SIG-M5 treated with dmso at 0.1 percent for 504 hours (cell line): Measurements from ENCODE around the gene HSPG2.

Experiments
- DNase-seq: peaks from one replicate; lab custom pipeline; 2025; ENCODE audit not compliant: unreplicated experiment; lab: John Stamatoyannopoulos, UW

The HSPG2 gene

DNA sequence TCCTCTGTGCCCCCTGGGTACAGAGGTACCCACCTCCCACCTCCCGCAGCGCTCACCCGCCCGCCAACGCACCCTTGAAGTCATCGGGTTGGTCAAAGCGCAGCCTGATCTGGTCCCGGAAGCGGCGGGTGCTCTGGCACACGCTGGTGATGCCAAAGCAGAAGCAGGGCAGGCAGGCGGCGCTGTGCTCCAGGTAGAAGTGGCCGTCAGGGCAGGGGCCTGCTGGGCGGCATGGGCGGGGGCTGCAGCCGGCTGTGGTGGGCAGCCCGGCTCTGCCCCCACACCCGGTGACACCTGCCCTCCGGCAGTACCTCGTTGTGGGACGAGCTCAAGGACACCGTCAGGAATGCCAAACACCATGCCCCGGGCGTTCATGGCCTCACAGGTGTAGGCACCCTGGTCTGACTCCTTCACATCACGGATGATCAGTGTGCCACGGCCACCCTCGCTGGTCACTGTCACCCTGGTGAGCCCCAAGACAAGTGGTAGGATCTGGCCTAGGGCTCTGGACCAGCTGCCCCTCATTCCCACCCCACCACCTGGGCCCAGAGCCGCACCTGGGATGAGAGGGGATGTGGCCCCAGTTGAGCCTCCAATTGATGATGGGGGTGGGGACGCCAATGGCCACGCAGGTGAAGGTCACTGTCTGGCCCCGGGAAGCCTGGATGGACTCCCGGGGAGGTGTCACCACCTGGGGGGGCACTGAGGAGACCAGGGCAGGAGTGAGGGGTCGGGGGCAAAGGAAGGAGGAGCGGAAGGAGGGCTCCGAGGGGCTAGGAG lies 52.5 kb downstream of the HSPG2 start:
- DNase-seq = no peak

DNA sequence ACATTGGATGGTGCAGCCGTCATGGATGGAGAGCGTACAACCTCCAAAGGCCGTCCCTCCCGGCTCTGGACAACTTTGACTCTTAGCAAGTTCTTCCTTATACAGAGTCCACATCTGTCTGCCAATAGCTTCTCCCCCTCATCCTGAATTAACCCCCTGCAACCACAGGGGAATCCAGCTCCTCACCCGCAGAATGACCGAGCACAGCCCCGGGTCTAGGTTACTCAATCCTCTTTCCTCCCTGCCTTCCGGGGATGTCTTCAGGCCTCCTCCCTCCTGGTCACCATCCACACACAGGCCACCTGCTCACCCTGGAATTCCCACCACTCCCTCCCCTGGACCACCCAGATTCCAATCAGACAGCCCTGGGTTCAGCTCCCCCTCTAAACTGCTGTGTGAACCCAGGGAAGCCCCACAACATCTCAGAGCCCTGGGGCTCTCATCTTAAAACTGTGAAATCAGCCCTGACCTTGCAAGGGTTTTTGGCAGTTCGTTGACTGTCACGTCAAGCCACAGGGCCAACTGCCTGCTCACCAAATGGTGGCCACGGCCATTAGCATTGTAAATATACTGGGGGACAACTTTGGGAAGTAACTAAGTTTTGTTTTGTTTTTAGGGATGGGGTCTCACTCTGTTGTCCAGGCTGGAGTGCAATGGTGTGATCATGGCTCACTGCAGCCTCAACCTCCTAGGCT lies 54.2 kb downstream of the HSPG2 start:
- DNase-seq = no peak

- DNase-seq = no peak
Measured at GRCh38 chr1:21881250-21881649, 55.9 kb downstream of the HSPG2 start.

- DNase-seq = no peak
Measured at GRCh38 chr1:21880619-21880970, 56.5 kb downstream of the HSPG2 start.

DNA sequence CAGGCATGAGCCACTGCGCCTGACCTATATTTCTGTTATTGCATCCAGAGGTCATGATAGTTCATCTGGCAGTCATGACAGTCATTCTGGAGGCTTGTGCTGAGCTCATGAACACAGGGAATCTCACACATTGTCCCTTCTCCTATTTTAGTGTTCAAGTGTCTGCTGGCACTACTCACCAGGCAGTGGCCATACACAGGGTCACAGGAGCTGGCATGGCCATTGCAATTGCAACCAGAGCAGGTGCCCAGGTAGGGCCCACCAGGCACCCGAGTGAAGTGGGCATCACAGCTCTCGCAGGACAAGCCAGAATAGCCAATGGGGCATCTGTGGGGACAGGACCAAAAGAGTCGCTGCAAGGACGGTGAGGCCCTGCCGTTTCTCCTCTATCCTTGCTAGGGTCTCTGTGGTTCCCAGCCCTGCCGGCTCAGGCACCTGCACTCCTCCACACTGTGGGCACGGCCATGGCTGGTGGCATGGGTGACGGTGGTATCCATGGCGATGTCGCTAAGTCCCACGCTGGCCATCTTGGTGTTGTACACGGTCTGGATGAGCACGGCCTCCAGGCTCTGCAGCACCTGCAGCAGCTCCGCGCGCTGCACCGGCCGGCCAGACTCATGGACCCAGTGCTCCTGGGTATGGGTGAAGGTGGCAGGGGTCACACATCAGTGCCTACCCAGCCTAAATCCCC lies 57.0 kb downstream of the HSPG2 start:
- no peak for DNase-seq

DNA sequence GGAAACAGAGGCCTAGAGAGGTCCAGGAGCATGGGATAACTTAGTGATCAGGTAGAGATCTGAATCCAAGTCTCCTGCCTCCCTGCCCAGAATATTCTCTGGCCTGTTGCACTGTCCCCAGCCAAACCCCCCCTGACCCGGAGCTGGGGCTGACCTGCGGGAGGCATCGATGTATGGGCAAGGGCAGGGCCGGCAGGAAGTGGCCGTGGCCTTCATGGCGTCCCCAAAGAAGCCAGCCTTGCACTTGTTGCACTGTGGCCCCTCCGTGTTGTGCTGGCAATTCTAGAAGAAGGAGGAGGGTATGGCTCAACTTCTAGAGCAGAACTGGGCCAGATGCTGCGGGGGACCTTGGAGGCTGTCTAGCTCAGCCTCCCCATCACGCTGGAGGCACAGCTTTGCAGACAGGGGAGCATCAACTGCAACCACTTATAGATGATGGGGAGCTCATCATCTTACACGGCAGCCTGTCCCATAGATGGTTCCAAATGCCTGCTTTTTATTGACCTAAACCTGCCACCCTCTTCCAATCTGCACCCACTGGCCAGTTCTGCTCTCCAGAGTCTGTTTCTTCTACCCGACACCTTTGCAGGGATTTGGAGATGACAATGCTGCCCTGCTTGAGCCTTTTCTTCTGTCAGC lies 58.2 kb downstream of the HSPG2 start:
- DNase-seq = no peak

GRCh38 chr1:21878009-21878773 lies 58.9 kb downstream of the HSPG2 start:
- DNase-seq = no peak

GRCh38 chr1:21876267-21876666 lies 60.8 kb downstream of the HSPG2 start:
- DNase-seq = no peak

DNA sequence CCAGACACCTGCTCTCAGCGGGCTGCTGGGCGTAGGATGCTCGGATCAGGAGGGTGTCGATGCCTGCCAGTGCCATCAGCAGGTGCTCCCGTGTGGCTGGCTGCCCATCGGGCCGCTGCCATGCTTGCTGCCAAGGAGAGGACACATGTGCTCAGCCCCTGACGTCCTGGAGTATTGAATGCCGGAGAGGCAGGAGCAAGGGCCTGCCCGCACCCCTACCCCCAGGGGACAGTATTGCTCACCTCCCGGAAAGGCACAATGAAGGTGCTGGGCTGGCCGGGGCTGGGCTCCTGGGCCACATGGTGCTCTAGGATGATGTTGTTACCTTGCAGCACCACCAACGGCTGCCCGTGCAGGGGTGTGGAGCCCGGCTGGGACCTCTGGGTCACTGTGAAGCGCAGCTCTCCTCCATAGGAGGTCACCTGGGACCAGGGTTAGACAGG lies 61.5 kb downstream of the HSPG2 start:
- no peak for DNase-seq

- DNase-seq = no peak
Measured at GRCh38 chr1:21874778-21875547, 62.1 kb downstream of the HSPG2 start.

DNA sequence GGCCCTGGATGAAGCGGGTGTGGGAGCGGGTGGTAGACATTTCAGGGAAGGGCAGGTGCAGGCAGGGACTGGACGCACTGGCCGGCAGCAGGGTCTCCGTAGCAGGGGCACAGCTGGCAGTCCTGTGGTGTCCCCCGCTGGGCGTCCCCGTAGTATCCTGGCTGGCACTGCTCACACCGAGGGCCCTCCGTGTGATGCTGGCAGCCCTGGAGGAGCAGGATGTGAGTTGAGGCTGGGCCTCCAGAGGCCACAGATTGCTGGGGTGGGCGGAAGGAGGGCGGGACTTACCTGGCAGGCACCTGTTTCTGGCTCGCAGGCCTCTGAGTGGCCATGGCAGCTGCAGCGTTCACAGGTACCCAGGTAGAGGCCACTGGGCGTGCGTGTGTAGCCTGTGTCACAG lies 62.8 kb downstream of the HSPG2 start:
- DNase-seq = no peak

DNA sequence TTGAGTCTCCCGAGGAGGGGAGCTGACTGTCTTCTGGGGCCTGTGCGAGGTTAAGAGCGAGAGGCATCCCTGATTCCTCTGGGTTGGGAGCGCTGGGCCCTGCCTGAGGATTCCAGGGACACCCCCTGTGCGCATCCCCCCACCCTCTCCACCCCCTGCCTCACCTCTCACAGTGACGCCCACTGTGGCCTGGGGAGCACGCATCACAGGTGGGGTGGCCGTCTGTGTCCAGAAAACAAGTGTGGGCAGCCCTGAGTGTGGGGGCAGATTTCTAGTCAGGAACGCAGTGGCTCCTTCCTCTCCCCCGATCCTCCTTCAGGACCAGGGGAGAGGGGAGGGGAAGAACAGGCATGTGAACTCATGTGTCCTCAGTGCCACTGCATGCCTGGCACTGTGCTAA lies 63.3 kb downstream of the HSPG2 start:
- no peak for DNase-seq

DNA sequence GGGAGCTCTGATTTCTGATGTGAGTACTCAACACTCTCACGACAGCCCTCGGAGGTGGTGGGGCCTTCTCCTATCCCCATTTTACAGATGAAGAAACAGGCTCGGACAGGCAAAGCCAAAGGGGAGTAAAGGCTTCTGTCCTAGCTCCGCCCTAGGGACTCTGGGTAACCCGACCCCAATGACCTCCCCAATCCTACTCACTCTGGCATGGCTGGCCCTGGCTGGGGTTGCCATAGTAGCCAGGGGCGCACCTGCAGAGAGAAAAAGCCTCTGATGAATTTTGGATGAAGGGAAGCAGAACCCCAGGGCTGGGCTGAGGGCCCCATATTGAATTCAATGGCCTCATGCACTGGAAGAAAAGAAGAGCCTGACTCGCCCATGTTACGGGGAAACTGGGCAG lies 63.9 kb downstream of the HSPG2 start:
- no peak for DNase-seq

GRCh38 chr1:21872445-21873079 lies 64.5 kb downstream of the HSPG2 start:
- DNase-seq = no peak

GRCh38 chr1:21871943-21872342 lies 65.2 kb downstream of the HSPG2 start:
- DNase-seq = no peak

DNA sequence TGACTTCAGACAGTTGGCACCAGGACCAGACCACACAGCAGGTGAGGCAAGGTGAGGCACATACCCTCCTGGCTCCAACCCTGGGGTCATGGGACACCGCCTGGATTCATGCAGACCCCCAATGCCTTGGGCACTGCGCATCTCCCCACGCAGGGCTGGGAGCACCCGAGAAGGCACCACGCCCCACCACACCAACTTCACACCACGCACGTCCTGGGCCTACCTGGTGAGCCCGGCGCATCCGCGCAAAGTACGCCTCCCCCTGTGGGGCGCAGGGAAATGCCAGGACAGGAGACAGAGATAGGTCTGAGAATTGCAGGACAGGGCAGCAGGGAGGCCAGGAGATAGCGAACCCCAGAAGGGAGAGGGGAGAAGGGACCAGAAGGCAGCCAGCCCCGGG lies 66.5 kb downstream of the HSPG2 start:
- DNase-seq = no peak

GRCh38 chr1:21869620-21870121 lies 67.4 kb downstream of the HSPG2 start:
- DNase-seq = peak; percentile 16

- DNase-seq = no peak
Measured at GRCh38 chr1:21868941-21869454, 68.1 kb downstream of the HSPG2 start.

GRCh38 chr1:21868482-21868881 lies 68.6 kb downstream of the HSPG2 start:
- no peak for DNase-seq
